GM18520 (cell line): ENCODE measurements around the gene SNAP29.
A peak's percentile ranks its signal among the peaks of the same experiment; 100 is the strongest.
"Not testable (repeated sequence)": the region's sequence is repeated elsewhere in the genome, so short reads cannot be mapped to it uniquely, and the experiment has no call there.

ENCODE experiments used
- ATAC-seq: cut with Tn5 transposase; IDR thresholded peaks from one replicate; pipeline ENCODE4 v1.9.1; 2021; ENCODE audit not compliant: unreplicated experiment

Gene SNAP29

DNA sequence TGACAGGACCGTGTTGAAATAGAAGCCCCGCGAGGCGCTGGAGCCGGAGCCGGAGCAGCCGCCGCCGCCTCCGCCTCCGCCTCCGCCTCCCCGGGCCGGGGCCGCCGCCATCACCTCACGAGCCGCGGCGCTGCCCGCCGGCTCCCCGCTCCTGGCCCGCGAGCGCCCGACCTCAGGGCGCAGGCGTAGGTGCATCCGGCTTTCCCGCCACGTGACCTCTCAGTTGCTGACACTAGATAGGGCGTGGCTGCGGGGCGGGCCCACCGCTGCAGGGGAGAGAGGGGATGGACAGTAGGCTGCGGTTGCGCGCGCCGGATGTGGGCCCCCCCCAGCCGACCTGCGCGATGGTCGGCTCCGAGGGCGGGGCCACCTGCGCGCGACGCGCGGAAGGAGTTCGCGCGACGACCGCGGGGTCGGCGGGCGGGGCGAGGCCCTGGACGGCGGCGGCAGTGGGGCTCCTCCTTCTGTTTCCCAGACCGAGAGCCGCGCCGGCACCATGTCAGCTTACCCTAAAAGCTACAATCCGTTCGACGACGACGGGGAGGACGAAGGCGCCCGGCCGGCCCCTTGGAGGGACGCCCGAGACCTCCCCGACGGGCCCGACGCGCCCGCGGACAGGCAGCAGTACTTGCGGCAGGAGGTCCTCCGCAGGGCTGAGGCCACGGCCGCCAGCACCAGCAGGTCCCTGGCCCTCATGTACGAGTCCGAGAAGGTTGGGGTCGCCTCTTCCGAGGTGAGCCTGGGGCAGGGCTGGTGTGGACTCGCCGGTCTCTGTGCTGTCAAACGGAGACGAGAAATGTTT, at the start of gene SNAP29, which contains the start of gene PI4KA:
Gene SNAP29 (plus strand): TSS at position 393 of the 802 bp plus-strand sequence. CDS start 104 bp downstream, at position 497.
Gene PI4KA (minus strand): TSS at position 197 of the 802 bp plus-strand sequence. CDS start 86 bp downstream, at position 111.
- peak; percentile 93 for ATAC-seq

GRCh38 chr22:20809538-20810185, 49.1 kb upstream of the SNAP29 start:
- ATAC-seq = no peak

GRCh38 chr22:20810645-20811044, 48.2 kb upstream of the SNAP29 start:
- no peak for ATAC-seq

DNA sequence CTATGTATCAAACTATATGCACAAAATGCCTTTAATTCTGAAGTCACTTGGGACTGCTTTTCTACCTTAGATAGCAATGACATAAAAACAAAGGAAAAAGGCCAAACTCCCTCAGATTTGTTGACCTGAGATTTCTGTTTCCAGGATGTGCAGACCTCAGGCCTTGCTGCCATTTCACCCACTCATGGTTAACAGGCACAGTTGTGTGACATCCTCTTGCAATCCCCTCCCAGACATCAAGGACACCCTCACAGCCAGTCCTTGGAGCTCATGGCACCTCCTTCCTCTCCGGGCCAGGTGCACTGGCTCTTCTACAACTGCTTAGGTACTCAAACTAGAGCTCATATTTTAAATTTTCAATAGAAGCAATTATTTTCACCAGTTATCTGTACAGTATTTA, 47.6 kb upstream of the SNAP29 start:
- no peak for ATAC-seq

GRCh38 chr22:20811971-20812660, 46.7 kb upstream of the SNAP29 start:
- no peak for ATAC-seq

DNA sequence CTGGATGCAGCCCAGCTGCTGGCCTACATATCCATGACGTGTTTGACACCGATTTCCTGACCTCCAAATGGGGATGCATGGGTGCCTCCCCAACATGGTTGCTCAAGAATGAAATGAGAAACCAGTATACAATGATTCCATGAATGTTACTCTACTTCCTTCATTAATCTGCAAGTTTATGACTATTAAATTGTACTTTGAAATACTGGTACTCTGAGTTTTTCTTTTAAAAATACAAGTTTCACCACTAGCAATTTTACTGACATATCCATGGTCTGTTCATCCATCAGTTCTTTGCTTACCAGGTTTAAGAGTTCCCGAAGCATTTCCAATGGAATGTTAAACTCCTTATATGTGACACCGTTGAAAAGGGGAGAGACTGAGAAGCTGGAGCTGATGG, 45.8 kb upstream of the SNAP29 start:
- no peak for ATAC-seq

GRCh38 chr22:20814221-20814808, 44.5 kb upstream of the SNAP29 start:
- ATAC-seq = no peak

GRCh38 chr22:20815477-20816050, 43.2 kb upstream of the SNAP29 start:
- no peak for ATAC-seq

GRCh38 chr22:20816559-20816958, 42.2 kb upstream of the SNAP29 start:
- ATAC-seq = no peak

GRCh38 chr22:20818471-20818870, 40.3 kb upstream of the SNAP29 start:
- no peak for ATAC-seq

GRCh38 chr22:20819471-20819870, 39.3 kb upstream of the SNAP29 start:
- ATAC-seq = no peak

- ATAC-seq = not testable (repeated sequence)
Measured at GRCh38 chr22:20821717-20822239, 37.0 kb upstream of the SNAP29 start.

DNA sequence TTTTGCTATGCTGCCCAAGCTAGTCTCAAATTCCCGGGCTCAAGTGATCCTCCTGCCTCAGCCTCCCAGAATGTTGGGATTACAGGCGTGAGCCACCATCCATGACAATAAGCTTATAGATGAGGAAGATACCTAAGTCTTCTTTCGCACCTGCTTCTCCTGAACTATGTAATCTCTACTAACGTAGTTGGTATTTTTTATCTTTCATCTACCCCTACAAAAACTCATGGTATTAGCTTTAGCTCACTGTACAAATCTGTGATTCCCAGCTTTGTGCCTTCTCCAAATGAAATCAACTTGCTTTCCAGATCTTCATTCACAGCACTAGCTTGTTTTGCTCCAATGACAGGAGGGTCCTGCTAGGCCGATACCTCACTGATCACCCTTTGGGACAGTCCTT, 36.6 kb upstream of the SNAP29 start:
- no peak for ATAC-seq

GRCh38 chr22:20823264-20823663, 35.5 kb upstream of the SNAP29 start:
- no peak for ATAC-seq

- ATAC-seq = not testable (repeated sequence)
Measured at GRCh38 chr22:20825216-20825615, 33.6 kb upstream of the SNAP29 start.

GRCh38 chr22:20825624-20826023, 33.2 kb upstream of the SNAP29 start:
- no peak for ATAC-seq

GRCh38 chr22:20826373-20827152, 32.2 kb upstream of the SNAP29 start:
- ATAC-seq = not testable (repeated sequence)

DNA sequence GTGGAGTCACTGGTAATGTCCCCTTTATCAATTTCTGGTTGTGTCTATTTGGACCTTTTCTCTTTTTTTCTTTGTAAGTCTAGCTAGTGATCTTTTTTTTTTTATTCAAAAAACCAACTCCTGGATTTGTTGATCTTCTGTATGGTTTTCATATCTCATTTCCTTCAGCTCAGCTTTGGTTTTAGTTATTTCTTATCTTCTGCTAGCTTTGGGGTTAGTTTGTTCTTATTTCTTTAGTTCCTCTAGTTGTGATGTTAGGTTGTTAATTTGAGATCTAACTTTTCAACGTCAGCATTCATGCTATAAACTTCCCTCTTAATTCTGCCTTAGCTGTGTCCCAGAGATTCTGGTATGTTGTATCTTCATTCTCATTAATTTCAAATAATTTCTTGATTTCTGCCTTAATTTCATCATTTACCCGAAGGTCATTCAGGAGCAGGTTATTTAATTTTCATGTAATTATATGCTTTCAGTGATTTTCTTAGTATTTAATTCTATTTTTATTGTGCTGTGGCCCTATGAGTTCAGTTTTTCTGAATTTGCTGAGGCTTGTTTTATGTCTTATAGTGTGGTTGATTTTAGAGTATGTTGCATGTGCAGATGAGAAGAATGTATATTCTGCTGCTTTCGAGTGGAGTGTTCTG, 29.2 kb upstream of the SNAP29 start:
- ATAC-seq = no peak

DNA sequence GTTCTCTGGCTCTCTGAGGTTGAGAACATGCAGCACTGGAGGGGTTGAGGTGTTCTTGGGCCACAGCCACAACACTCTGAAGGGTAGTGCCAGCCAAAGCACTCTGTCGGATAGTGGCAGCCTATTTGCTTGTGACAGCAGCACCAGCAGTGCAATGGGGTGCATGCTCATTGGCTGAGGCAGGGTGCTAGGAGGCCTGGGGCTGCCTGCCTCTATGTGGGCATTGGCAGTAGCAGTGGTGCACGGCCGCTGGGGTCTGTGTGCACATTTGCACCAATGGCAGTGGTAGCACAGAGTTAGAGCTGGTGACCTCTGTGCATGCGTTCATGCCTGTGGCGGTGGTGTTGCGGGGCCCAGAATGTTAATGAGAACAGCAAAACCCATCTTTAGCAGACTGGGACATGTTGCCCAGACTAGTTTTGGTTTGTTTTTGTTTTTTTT, 25.6 kb upstream of the SNAP29 start:
- no peak for ATAC-seq
